Measurements from ENCODE around the gene KCNT1.
A peak's percentile ranks its signal among the peaks of the same experiment; 100 is the strongest.

KCNT1 gene

GRCh38 chr9:135822374-135822755 is 120.4 kb downstream of the KCNT1 start:
- no peak for TF ChIP-seq CTCF (conservative IDR thresholded peaks at IDR 0.05)
- no peak overlapping the region for H3K27ac ChIP-seq

GRCh38 chr9:135823036-135823435 is 121.1 kb downstream of the KCNT1 start:
- H3K27ac ChIP-seq: no peak overlapping the region
- no peak for TF ChIP-seq CTCF (conservative IDR thresholded peaks at IDR 0.05)

GRCh38 chr9:135825435-135826187 is 123.6 kb downstream of the KCNT1 start:
- peak overlapping the region; percentile 75; the same call in 1 of the 2 replicates for H3K27ac ChIP-seq
- no peak for TF ChIP-seq CTCF (conservative IDR thresholded peaks at IDR 0.05)

GRCh38 chr9:135826188-135826545 is 124.2 kb downstream of the KCNT1 start:
- peak overlapping the region; percentile 75 for H3K27ac ChIP-seq
- no peak for TF ChIP-seq CTCF (conservative IDR thresholded peaks at IDR 0.05)

GRCh38 chr9:135827301-135827700 is 125.3 kb downstream of the KCNT1 start:
- no peak for TF ChIP-seq CTCF (conservative IDR thresholded peaks at IDR 0.05)
- peak overlapping the region; percentile 75 for H3K27ac ChIP-seq

GRCh38 chr9:135827866-135828580 is 126.0 kb downstream of the KCNT1 start:
- H3K27ac ChIP-seq: peak overlapping the region; percentile 75
- no peak for TF ChIP-seq CTCF (conservative IDR thresholded peaks at IDR 0.05)

- H3K27ac ChIP-seq: peak overlapping the region; percentile 75
- TF ChIP-seq CTCF (conservative IDR thresholded peaks at IDR 0.05): no peak
These were observed 126.7 kb downstream of the KCNT1 start for GRCh38 chr9:135828656-135829055.

All from VCaP (cell line).